Activated naive CD8-positive, alpha-beta T cell treated with anti-CD3 and anti-CD28 coated beads, Interleukin-2, amount 10 ng/mL, durations not matched to agents 7 days and 5 days (primary cell): ENCODE measurements around the gene NUP214. TPM values are rescaled to one million over a fixed set of nuclear protein-coding genes. Genes with fewer than 3 reads are reported as not detected.
"Not testable (repeated sequence)": the region's sequence is repeated elsewhere in the genome, so short reads cannot be mapped to it uniquely, and the experiment has no call there.

Experiments
- ATAC-seq: fragments of 150-1000 bp; cut with Tn5 transposase; one replicate; pipeline ENCODE4 v1.10.0; 2021; ENCODE audit warnings: low read depth, moderate library complexity
- POLR2A ChIA-PET: fragments of 350-600 bp; sonication (Branson Sonifier 250); formaldehyde crosslinking; loops from one replicate; lab custom pipeline; 2021; ENCODE audit warnings: antibody characterized with exemption; lab: Charles Lee
- DNase-seq: peaks from one replicate; pipeline ENCODE4 v3.0.0; 2021
- H3K27ac Mint-ChIP-seq: one replicate; pipeline ENCODE4 v1.8.0; 2022; ENCODE audit warnings: mild to moderate bottlenecking, mixed read lengths
- H3K27me3 Mint-ChIP-seq: one replicate; pipeline ENCODE4 v1.8.0; 2022; ENCODE audit warnings: mild to moderate bottlenecking, moderate library complexity, mixed read lengths
- H3K36me3 Mint-ChIP-seq: one replicate; pipeline ENCODE4 v1.8.0; 2021; ENCODE audit warnings: mild to moderate bottlenecking, mixed read lengths
- H3K4me1 Mint-ChIP-seq: one replicate; pipeline ENCODE4 v1.8.0; 2021; ENCODE audit warnings: mixed read lengths
- H3K4me3 Mint-ChIP-seq: one replicate; pipeline ENCODE4 v1.8.0; 2022; ENCODE audit warnings: mild to moderate bottlenecking, moderate library complexity, mixed read lengths
- H3K9me3 Mint-ChIP-seq: one replicate; pipeline ENCODE4 v1.8.0; 2021; ENCODE audit warnings: mixed read lengths
- total RNA-seq, 2 experiments: library from RNA; stranded (reverse); gene quantifications; one replicate each; pipeline ENCODE4 v1.2.3, GENCODE V29; 2021

Gene NUP214
- total RNA-seq, 2 experiments from 2014 or later, result 69.4 to 73.9 TPM

DNA sequence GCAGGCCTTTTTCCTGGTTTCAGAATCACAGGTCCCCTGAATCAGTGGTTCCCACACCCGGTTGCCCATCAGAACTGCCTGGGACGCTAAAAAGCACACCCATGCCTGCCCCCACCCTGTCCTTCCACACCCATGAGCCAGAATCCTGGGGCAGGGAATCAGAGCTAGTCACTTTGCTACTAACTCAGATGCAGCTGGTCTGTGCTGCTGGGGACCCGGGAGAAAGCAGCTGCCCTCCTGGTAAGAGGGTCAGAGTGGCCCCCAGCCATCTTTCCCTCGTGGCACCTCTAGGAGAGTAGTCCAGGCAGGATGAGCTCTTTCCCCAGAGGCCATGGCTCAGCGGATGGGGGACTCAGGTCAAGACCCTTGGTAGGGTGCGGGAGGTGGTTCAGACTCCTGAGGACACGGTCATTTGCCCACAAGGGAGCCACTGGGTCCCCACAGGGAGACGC is 11.3 kb upstream of the NUP214 start:
- POLR2A ChIA-PET, result interaction anchor here (0.8 kb wide), 1 partner anchor 12 kb away, joined by 4 read pairs; the partner anchor contains the start of gene NUP214
- H3K27ac Mint-ChIP-seq, result no peak overlapping the region
- ATAC-seq (no peak), DNase-seq (no peak)
- H3K4me1 Mint-ChIP-seq, result no peaks in the 10 kb centered on the region
- no peaks in the 10 kb centered on the region for H3K9me3 Mint-ChIP-seq
- no peaks in the 10 kb centered on the region for H3K36me3 Mint-ChIP-seq
- H3K27me3 Mint-ChIP-seq, result peaks cover 8% of the 10 kb centered on the region
- no peak overlapping the region for H3K4me3 Mint-ChIP-seq

DNA sequence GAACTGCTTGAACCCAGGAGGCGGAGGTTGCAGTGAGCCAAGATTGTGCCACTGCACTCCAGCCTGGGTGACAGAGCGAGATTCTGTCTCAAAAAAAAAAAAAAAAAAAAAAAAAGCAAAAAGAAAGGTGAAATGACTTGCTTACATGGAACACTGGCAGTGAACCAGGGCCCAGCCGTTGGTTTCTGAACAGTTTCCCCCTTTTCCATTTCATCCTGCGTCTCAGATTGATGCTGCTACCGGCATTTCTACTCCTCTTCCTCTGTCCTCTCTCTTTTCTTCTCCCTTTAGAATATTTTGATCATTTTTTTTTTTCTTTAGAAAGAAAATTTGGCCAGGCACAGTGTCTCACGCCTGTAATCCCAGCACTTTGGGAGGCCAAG is 10.0 kb upstream of the NUP214 start:
- H3K27ac Mint-ChIP-seq, DNase-seq, ATAC-seq, POLR2A ChIA-PET, H3K9me3 Mint-ChIP-seq, H3K36me3 Mint-ChIP-seq, H3K4me3 Mint-ChIP-seq, H3K27me3 Mint-ChIP-seq, H3K4me1 Mint-ChIP-seq: not testable (repeated sequence)

DNA sequence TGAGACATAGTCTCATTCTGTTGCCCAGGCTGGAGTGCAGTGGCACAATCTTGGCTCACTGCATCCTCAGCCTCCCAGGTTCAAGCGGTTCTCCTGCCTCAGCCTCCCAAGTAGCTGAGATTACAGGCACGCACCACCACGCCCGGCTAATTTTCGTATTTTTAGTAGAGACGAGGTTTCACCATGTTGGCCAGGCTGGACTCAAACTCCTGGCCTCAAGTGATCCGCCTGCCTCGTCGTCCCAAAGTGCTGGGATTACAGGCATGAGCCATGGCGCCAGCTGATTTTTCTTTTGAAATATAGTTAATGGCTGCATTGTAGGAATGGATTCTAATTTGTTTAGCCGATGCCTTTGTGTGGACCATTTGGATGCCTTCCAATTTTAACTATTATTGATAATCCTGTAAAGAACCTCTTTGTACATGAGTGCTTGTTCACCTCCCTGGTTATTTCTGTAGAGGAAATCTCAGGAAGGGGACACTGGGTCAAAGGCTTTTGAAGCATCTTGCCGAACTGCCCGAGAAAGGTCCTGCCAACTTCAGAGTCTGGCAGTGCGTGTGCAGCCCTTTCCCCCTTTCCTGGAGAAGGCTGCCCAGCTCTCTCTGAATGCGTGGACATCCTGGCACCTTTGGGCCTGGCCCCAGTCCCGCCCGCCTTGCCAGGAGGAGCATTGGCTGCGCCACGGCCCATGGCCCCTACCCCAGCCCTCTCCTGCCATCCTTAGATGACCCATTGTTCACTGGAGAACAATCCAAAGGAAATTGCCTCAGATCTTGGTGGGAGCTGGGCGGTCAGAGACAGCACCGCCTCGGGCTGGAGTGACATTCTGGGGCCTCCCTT is 8.9 kb upstream of the NUP214 start:
- H3K9me3 Mint-ChIP-seq, result no peaks in the 10 kb centered on the region
- ATAC-seq (no peak), DNase-seq (no peak)
- H3K4me3 Mint-ChIP-seq, result no peak overlapping the region
- POLR2A ChIA-PET, result interaction anchor here (1.0 kb wide), 1 partner anchor 9 kb away, joined by 3 read pairs; the partner anchor contains the start of gene NUP214
- H3K27ac Mint-ChIP-seq, result no peak overlapping the region
- no peaks in the 10 kb centered on the region for H3K4me1 Mint-ChIP-seq
- no peaks in the 10 kb centered on the region for H3K36me3 Mint-ChIP-seq
- peaks cover 8% of the 10 kb centered on the region for H3K27me3 Mint-ChIP-seq

DNA sequence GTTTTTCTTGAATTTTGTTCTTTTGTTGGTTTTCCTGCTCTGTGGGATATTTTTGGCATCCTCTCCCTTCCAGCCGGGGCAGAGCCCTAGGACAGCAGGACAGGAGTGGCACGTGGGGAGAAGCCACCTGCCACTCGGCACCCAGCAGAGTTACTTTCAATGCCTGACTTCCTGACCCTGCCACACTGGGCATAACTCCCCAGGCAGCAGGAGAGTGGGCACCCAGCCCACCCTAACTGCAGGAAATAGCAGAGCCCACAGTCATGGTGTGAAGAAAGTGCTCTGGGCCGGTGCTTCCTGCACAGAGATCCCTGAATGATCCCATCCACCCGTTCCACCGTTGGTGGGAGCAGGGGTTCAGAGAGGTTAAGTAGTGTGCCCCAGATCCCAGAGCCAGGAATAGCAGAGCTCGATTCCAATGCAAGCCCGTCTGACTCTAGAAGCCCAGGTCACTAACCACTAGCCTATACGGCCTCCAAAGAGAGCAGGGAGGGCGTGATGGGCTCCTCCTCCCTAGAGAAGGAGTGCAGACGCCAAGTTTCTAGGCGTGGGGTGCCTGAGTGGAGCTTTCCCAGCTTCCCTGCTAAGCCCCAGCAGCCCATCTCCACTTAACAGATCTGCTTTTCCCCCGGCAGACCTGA is 8.1 kb upstream of the NUP214 start:
- H3K9me3 Mint-ChIP-seq, result no peaks in the 10 kb centered on the region
- no peaks in the 10 kb centered on the region for H3K36me3 Mint-ChIP-seq
- POLR2A ChIA-PET, result no interaction called here
- peaks cover 8% of the 10 kb centered on the region for H3K27me3 Mint-ChIP-seq
- H3K27ac Mint-ChIP-seq, result no peak overlapping the region
- ATAC-seq (no peak), DNase-seq (no peak)
- H3K4me3 Mint-ChIP-seq, result no peak overlapping the region
- no peaks in the 10 kb centered on the region for H3K4me1 Mint-ChIP-seq

DNA sequence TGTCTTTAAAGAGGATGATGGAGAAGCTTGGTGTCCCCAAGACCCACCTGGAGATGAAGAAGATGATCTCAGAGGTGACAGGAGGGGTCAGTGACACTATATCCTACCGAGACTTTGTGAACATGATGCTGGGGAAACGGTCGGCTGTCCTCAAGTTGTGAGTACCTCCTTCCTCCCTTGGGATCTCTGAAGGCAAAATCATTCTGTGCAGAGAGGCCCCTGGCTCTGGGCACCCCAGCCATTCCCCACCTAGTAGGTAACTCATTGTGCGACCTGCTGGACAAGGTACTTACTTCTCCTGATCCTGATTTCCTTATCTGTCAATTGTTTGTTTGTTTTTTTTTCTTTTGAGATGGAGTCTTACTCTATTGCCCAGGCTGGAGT is 7.6 kb upstream of the NUP214 start:
- POLR2A ChIA-PET, result no interaction called here
- ATAC-seq, result no peak
- H3K4me3 Mint-ChIP-seq, result no peak overlapping the region
- no peaks in the 10 kb centered on the region for H3K9me3 Mint-ChIP-seq
- no peaks in the 10 kb centered on the region for H3K36me3 Mint-ChIP-seq
- H3K27ac Mint-ChIP-seq, result no peak overlapping the region
- H3K27me3 Mint-ChIP-seq, result peaks cover 8% of the 10 kb centered on the region
- DNase-seq, result no peak
- H3K4me1 Mint-ChIP-seq, result no peaks in the 10 kb centered on the region

DNA sequence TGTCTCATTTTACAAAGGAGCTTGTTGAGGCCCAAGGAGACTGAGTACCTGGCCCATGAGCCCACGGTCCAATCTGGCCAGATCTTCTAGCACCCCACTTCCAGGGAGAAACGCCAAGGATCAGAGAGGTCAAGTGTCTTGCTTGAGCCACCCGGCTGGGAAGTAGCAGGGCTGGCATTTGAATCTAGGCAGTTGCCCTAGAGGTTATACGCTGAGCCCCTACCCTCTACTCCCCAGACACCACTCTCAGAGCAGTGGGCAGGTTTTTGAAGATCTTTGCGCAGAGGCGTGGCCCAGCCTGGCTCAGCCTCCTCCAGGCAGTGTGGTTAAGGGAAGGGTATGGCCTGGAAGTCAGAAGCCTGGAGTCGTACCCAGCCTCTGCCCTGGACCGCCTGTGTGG is 5.8 kb upstream of the NUP214 start:
- Mint-ChIP-seq H3K27me3 (peaks cover 6% of the 10 kb centered on the region), H3K36me3 (no peaks in the 10 kb centered on the region), H3K27ac (no peak overlapping the region), H3K4me3 (no peak overlapping the region), H3K9me3 (no peaks in the 10 kb centered on the region), H3K4me1 (peaks cover under 1% of the 10 kb centered on the region)
- DNase-seq (no peak), ATAC-seq (no peak)
- POLR2A ChIA-PET, result no interaction called here

DNA sequence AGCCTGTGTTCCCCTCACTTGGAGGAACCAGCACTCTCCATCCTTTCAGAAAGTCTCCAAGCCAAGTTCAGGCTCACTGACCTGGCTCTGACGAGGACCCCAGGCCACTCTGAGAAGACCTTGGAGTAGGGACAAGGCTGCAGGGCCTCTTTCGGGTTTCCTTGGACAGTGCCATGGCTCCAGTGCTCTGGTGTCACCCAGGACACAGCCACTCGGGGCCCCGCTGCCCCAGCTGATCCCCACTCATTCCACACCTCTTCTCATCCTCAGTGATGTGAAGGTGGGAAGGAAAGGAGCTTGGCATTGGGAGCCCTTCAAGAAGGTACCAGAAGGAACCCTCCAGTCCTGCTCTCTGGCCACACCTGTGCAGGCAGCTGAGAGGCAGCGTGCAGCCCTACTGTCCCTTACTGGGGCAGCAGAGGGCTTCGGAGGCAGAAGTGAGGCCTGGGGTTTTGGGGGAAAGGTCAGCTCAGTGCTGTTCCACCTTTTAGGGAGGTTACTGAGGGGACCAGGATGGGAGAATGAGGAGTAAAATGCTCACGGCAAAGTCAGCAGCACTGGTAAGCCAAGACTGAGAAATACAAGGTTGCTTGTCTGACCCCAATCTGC is 4.7 kb upstream of the NUP214 start:
- H3K9me3 Mint-ChIP-seq, result no peaks in the 10 kb centered on the region
- H3K4me3 Mint-ChIP-seq, result no peak overlapping the region
- H3K27ac Mint-ChIP-seq, result no peak overlapping the region
- H3K36me3 Mint-ChIP-seq, result no peaks in the 10 kb centered on the region
- H3K4me1 Mint-ChIP-seq, result peaks cover 3% of the 10 kb centered on the region
- H3K27me3 Mint-ChIP-seq, result peaks cover 6% of the 10 kb centered on the region
- POLR2A ChIA-PET, result no interaction called here
- ATAC-seq (no peak), DNase-seq (no peak)

DNA sequence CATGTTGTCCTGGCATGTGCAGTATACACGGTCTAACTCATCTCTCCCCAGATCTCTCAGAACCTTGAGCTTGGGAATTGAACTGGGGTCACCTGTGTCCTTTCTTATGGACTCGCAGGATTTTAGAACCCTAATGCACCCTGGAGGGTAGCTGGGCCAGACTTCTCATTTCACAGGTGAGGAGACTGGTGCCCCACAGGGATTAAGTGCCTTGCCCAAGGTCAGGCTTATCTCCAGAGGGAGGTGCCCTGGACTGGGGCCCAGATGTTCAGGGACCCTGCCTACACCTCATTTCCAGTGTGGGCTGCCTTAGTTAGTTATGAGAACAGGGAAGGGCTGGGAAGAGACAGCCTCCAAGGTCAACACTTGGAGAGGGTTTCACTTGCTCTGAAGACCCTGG is 4.0 kb upstream of the NUP214 start:
- H3K4me3 Mint-ChIP-seq, result no peak overlapping the region

DNA sequence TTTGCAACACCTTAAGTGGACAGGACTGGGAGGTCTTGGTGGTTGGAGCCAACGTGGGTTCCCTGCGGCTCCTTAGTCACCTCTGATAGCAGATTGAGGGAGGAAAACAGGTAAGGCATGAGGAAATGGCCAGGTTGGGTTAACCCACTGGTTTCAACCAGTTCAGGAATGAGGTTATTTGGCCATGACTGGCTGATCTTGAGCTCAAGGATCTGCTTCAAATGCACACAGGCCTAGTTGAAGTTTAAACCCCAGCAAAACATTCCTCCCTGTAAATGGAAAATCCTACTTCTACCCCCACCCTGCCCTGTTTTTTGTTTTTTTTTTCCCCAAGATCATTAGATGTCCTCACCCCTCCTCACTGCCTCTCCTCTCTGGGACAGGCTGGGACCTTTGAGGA is 3.2 kb upstream of the NUP214 start:
- H3K27ac Mint-ChIP-seq, result no peak overlapping the region
- no peaks in the 10 kb centered on the region for H3K9me3 Mint-ChIP-seq
- peaks cover 11% of the 10 kb centered on the region for H3K4me1 Mint-ChIP-seq
- POLR2A ChIA-PET, result interaction anchor here (0.6 kb wide), 1 partner anchor 361 kb away, joined by 5 read pairs; no protein-coding TSS in a partner anchor
- no peaks in the 10 kb centered on the region for H3K36me3 Mint-ChIP-seq
- DNase-seq (no peak), ATAC-seq (no peak)
- peaks cover 2% of the 10 kb centered on the region for H3K27me3 Mint-ChIP-seq
- H3K4me3 Mint-ChIP-seq, result no peak overlapping the region

More for the DNA sequence above, 4.0 kb upstream of the NUP214 start:
- H3K9me3 Mint-ChIP-seq, result no peaks in the 10 kb centered on the region
- H3K36me3 Mint-ChIP-seq, result no peaks in the 10 kb centered on the region
- peaks cover 2% of the 10 kb centered on the region for H3K27me3 Mint-ChIP-seq
- ATAC-seq, result no peak
- H3K4me1 Mint-ChIP-seq, result peaks cover 8% of the 10 kb centered on the region
- POLR2A ChIA-PET, result no interaction called here
- no peak overlapping the region for H3K27ac Mint-ChIP-seq
- no peak for DNase-seq

DNA sequence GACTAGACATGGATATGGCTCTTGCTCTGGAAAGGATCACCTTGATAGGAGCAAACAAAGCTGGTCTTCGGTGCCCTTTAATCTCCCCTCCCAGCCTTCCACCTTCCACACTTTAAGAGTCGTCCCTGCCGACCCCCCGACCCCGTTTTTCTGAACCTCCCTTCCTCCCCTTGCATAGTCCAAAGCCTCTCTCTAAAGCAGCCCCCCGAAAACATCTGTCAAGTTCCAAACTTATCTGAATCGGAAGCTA is 423 bp upstream of the NUP214 start:
- POLR2A ChIA-PET, result interaction anchor here (0.6 to 1.5 kb wide), 17 partner anchors 9 to 620 kb away, joined by 3 to 9 read pairs (median 3); no protein-coding TSS in a partner anchor
- H3K27ac Mint-ChIP-seq, result peak overlapping the region; percentile 89
- DNase-seq (peak; percentile 42), ATAC-seq (no peak)
- peaks cover 14% of the 10 kb centered on the region for H3K36me3 Mint-ChIP-seq
- H3K4me1 Mint-ChIP-seq, result peaks cover 15% of the 10 kb centered on the region
- no peaks in the 10 kb centered on the region for H3K27me3 Mint-ChIP-seq
- no peaks in the 10 kb centered on the region for H3K9me3 Mint-ChIP-seq
- peak overlapping the region; percentile 87 for H3K4me3 Mint-ChIP-seq

DNA sequence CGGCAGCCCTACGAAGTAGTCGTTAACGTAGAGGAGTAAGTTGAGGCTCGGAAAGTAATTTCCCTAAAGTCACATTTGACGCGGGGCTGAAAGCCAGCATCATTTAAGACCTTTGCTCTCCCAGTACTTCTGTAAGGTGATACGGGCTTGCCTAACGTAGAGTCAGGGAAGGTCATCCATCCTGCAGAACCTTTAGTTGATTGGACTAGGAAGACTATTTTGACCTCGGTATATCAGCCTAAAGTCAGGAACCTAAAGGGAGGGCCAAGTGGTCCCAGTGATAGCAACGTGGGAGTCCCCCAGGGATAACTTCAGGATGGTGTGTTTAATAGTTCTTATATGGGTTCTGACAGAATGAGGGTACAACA is 657 bp downstream of the NUP214 start:
- POLR2A ChIA-PET, result interaction anchor here (0.7 to 1.5 kb wide), 4 partner anchors 8 to 149 kb away, joined by 3 to 8 read pairs (median 4); no protein-coding TSS in a partner anchor

DNA sequence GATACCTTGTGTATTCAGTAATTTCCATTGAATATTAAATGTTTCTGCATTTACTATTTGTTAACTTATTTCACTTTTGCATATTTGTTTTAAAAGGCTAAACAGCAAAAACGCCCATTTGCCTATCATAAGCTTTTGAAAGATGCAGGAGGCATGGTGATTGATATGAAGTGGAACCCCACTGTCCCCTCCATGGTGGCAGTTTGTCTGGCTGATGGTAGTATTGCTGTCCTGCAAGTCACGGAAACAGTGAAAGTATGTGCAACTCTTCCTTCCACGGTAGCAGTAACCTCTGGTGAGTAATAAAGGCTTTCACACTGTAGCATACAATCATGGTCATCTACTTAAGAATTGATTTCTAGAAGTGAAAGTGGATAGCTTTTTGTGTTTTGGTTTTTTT is 3.8 kb downstream of the NUP214 start:
- Mint-ChIP-seq H3K36me3 (peaks cover 23% of the 10 kb centered on the region), H3K9me3 (no peaks in the 10 kb centered on the region), H3K27me3 (no peaks in the 10 kb centered on the region), H3K27ac (no peak overlapping the region), H3K4me1 (peaks cover 15% of the 10 kb centered on the region), H3K4me3 (no peak overlapping the region)
- POLR2A ChIA-PET, result no interaction called here
- DNase-seq, result no peak
- ATAC-seq, result no peak

More for the DNA sequence above, 657 bp downstream of the NUP214 start:
- H3K27ac Mint-ChIP-seq, result peak overlapping the region; percentile 89
- H3K4me3 Mint-ChIP-seq, result peak overlapping the region; percentile 87
- DNase-seq, result no peak
- H3K27me3 Mint-ChIP-seq, result no peaks in the 10 kb centered on the region
- H3K36me3 Mint-ChIP-seq, result peaks cover 14% of the 10 kb centered on the region
- H3K9me3 Mint-ChIP-seq, result no peaks in the 10 kb centered on the region
- peaks cover 15% of the 10 kb centered on the region for H3K4me1 Mint-ChIP-seq
- no peak for ATAC-seq

DNA sequence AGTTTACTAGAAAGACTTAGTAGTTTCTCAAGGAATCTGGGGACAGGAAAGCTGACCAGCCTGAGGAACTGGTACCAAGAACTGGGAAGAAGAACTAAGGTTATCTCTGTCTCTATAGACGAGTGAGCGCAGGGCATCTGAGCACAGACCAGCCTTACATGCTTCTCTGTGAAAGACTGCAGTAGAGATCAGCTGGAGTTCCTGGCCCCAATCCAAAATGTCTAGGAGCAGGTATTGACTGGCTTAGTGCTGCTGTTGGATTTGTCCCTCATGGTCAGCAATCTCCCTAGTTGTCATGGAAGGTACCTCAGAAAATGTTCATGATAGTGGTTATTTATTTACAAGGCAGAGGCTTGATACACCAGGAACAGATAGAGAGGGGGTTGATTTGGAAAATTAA is 13.3 kb downstream of the NUP214 start:
- Mint-ChIP-seq H3K36me3 (peaks cover 9% of the 10 kb centered on the region), H3K27ac (no peak overlapping the region), H3K27me3 (no peaks in the 10 kb centered on the region), H3K9me3 (no peaks in the 10 kb centered on the region), H3K4me3 (no peak overlapping the region), H3K4me1 (no peaks in the 10 kb centered on the region)
- ATAC-seq, result no peak
- POLR2A ChIA-PET, result no interaction called here
- no peak for DNase-seq
